ENCODE results near the gene SLC6A1. TPM values are rescaled to one million over a fixed set of nuclear protein-coding genes. Genes with fewer than 3 reads are reported as not detected.

The SLC6A1 gene
- total RNA-seq, 1 experiment from 2014 or later: not detected

- peaks cover 9% of the 10 kb centered on the region for H3K4me1 Mint-ChIP-seq (ENCODE audit: insufficient read depth, unreplicated experiment)
- no peak overlapping the region for H3K27ac Mint-ChIP-seq (ENCODE audit: low read depth, unreplicated experiment)
These were observed 6.0 kb downstream of the SLC6A1 start for GRCh38 chr3:10998542-10998941.

GRCh38 chr3:10999221-11000107 lies 6.9 kb downstream of the SLC6A1 start:
- TF ChIP-seq CTCF (IDR thresholded peaks at IDR 0.05; ENCODE audit: unreplicated experiment): no peak
- no peaks in the 10 kb centered on the region for H3K9me3 Mint-ChIP-seq (ENCODE audit: unreplicated experiment)
- ChIA-PET POLR2A (no interaction called here), CTCF (interaction anchor here (0.5 to 0.6 kb wide), 2 partner anchors 15 to 219 kb away, joined by 3 read pairs; no protein-coding TSS in a partner anchor)
- no peak for DNase-seq (ENCODE audit: unreplicated experiment)
- peaks cover 9% of the 10 kb centered on the region for H3K4me1 Mint-ChIP-seq (ENCODE audit: insufficient read depth, unreplicated experiment)
- intact Hi-C loops (cut with micrococcal nuclease): no loop called here
- no TSS peak for BruUV-seq (replicated peaks)
- no peaks in the 10 kb centered on the region for H3K36me3 Mint-ChIP-seq (ENCODE audit: insufficient read depth, unreplicated experiment)
- no peak overlapping the region for H3K27ac Mint-ChIP-seq (ENCODE audit: low read depth, unreplicated experiment)
- H3K27me3 Mint-ChIP-seq (ENCODE audit: insufficient read depth, unreplicated experiment): peaks cover 18% of the 10 kb centered on the region
- no peak overlapping the region for H3K4me3 Mint-ChIP-seq (ENCODE audit: unreplicated experiment)

More at GRCh38 chr3:10998542-10998941, 6.0 kb downstream of the SLC6A1 start:
- intact Hi-C loops (cut with micrococcal nuclease): no loop called here
- Mint-ChIP-seq H3K36me3 (ENCODE audit: insufficient read depth, unreplicated experiment) (no peaks in the 10 kb centered on the region), H3K9me3 (ENCODE audit: unreplicated experiment) (no peaks in the 10 kb centered on the region), H3K4me3 (ENCODE audit: unreplicated experiment) (no peak overlapping the region), H3K27me3 (ENCODE audit: insufficient read depth, unreplicated experiment) (peaks cover 27% of the 10 kb centered on the region)
- DNase-seq (ENCODE audit: unreplicated experiment): peak; percentile 76
- ChIA-PET CTCF (interaction anchor here (1.4 kb wide), 1 partner anchor 34 kb away, joined by 3 read pairs; no protein-coding TSS in a partner anchor), POLR2A (interaction anchor here (0.6 kb wide), 1 partner anchor 11 kb away, joined by 5 read pairs; no protein-coding TSS in a partner anchor)
- no TSS peak for BruUV-seq (replicated peaks)
- no peak for TF ChIP-seq CTCF (IDR thresholded peaks at IDR 0.05; ENCODE audit: unreplicated experiment)

GRCh38 chr3:11000528-11000927 lies 8.0 kb downstream of the SLC6A1 start:
- Mint-ChIP-seq H3K36me3 (ENCODE audit: insufficient read depth, unreplicated experiment) (no peaks in the 10 kb centered on the region), H3K27me3 (ENCODE audit: insufficient read depth, unreplicated experiment) (peaks cover 14% of the 10 kb centered on the region), H3K4me3 (ENCODE audit: unreplicated experiment) (no peak overlapping the region), H3K9me3 (ENCODE audit: unreplicated experiment) (no peaks in the 10 kb centered on the region), H3K4me1 (ENCODE audit: insufficient read depth, unreplicated experiment) (peaks cover 9% of the 10 kb centered on the region), H3K27ac (ENCODE audit: low read depth, unreplicated experiment) (no peak overlapping the region)
- no TSS peak for BruUV-seq (replicated peaks)
- CTCF ChIA-PET: no interaction called here
- POLR2A ChIA-PET: interaction anchor here (0.6 kb wide), 1 partner anchor 93 kb away, joined by 3 read pairs; no protein-coding TSS in a partner anchor
- intact Hi-C loops (cut with micrococcal nuclease): no loop called here
- DNase-seq (ENCODE audit: unreplicated experiment): no peak
- TF ChIP-seq CTCF (IDR thresholded peaks at IDR 0.05; ENCODE audit: unreplicated experiment): no peak

GRCh38 chr3:11001020-11001657 lies 8.6 kb downstream of the SLC6A1 start:
- peak; percentile 8 for DNase-seq (ENCODE audit: unreplicated experiment)
- ChIA-PET CTCF (interaction anchor here (0.6 to 1.4 kb wide), 4 partner anchors 38 to 59 kb away, joined by 3 to 6 read pairs (median 3); no protein-coding TSS in a partner anchor), POLR2A (interaction anchor here (0.6 kb wide), 1 partner anchor 93 kb away, joined by 3 read pairs; no protein-coding TSS in a partner anchor)
- peaks cover 14% of the 10 kb centered on the region for H3K27me3 Mint-ChIP-seq (ENCODE audit: insufficient read depth, unreplicated experiment)
- H3K27ac Mint-ChIP-seq (ENCODE audit: low read depth, unreplicated experiment): no peak overlapping the region
- BruUV-seq (replicated peaks): no TSS peak
- H3K36me3 Mint-ChIP-seq (ENCODE audit: insufficient read depth, unreplicated experiment): no peaks in the 10 kb centered on the region
- no peak for TF ChIP-seq CTCF (IDR thresholded peaks at IDR 0.05; ENCODE audit: unreplicated experiment)
- no peak overlapping the region for H3K4me3 Mint-ChIP-seq (ENCODE audit: unreplicated experiment)
- no peaks in the 10 kb centered on the region for H3K9me3 Mint-ChIP-seq (ENCODE audit: unreplicated experiment)
- H3K4me1 Mint-ChIP-seq (ENCODE audit: insufficient read depth, unreplicated experiment): peaks cover 9% of the 10 kb centered on the region
- intact Hi-C loops (cut with micrococcal nuclease): no loop called here
